HG02588 (cell line): ENCODE results near the gene PRKCH.

Experiments used
- ATAC-seq: cut with Tn5 transposase; IDR thresholded peaks from one replicate; pipeline ENCODE4 v1.9.1; 2021; ENCODE audit warnings: mild to moderate bottlenecking, moderate library complexity; ENCODE audit not compliant: unreplicated experiment

Gene PRKCH

DNA sequence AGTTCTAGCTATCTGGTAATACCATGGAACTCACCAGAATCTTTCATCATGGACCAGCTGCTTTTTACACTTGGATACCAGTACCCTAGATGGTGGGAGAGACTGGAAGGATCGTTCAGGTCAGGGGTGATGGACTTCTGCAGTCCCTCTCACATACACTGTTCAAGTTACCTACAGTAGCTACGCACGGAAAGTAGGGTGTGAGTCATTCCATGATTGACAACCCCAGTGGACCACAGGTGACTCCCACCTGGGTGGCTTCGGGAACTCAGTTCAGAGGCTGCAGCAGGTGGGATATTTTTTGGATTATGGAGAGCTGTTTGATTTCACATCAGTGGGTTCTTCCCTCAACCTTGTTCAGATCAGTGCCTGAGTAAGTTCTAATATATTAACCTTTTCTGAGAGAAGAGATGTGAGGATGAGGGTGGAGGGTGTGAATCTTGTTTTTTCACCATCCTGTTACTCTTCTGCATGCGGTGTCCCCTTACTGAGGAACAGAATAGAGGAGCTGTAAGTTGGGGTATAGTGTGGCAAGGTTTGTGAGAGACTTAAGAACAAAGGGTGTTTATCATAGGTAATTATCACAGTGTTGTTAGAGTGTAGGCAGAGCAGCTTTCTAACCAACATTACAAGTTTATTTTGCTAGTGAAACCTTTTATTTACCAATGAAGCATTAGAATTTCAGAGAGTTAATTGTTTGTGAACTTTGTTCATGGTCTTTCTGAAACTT is 39.6 kb downstream of the PRKCH start:
- no peak for ATAC-seq

DNA sequence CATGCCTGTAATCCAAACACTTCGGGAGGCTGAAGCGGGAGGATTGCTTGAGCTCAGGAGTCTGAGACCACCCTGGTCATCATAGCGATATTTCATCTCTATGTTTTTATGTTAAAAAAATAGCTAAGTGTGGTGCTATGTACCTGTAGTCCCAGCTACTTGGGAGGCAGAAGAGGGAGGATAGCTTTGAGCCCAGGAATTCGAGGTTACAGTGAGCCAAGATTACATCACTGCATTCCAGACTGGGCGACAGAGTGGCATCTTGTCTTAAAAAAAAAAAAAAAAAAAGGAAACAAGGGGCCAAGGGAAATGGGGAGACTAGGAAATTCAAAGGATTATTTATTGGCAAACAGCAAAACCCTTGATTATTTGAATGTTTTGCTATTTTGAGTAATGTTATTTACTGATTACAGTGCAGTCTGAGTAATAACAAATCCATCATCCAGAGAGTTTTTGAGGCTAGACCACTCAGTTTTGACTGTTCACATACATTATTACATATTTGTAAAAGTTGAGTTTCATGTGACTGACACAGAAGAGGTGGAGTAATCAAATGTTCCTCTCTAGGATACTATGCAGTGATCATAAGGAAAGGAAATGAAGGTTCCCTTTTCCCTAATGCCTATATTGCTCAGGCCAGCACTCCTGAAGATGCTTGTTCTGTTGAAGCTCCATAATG is 40.8 kb downstream of the PRKCH start:
- ATAC-seq: no peak

DNA sequence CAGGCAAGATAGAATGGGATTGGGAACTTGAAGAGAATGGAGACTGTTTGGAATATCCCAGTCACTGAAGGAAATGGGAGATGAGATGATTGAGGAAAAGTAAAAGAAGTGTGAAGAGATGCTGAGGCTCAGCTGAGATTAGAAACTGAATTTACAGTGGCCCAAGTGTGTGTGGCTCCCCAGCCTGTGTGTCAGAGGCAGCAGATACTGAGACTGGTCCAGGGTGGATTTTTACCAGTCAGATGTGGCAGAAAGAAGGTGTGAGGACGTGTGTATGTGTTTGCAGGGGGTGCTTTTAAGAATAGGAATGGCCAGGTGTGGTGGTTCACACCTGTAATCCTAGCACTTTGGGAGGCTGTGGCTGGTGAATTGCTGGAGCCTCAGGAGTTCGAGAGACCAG is 42.9 kb downstream of the PRKCH start:
- ATAC-seq: no peak

DNA sequence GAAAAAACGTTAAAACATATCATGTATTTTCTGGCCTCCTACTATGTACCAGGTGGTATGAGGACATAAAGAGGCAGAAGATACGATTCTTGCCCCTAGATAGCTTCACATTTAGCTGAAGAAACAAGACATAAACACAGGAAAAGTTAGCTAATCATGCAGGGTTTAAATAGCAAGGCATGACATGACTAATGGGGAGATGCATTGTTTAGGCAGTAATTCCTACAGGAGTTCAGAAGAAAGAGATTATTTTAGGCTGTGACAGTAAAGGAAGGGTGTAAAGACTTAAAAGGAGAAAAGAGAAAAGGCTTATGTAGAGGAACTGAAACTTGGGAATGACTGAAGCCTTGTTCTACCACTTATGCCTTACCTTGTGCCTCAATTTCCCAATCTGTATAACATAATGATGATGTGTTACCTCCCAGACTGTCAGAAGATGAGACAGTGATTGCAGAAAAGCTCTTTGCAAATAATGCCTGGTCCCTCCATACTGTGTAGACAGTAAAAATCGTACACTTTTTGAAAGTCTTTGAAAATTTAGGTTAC is 44.4 kb downstream of the PRKCH start:
- ATAC-seq: no peak

DNA sequence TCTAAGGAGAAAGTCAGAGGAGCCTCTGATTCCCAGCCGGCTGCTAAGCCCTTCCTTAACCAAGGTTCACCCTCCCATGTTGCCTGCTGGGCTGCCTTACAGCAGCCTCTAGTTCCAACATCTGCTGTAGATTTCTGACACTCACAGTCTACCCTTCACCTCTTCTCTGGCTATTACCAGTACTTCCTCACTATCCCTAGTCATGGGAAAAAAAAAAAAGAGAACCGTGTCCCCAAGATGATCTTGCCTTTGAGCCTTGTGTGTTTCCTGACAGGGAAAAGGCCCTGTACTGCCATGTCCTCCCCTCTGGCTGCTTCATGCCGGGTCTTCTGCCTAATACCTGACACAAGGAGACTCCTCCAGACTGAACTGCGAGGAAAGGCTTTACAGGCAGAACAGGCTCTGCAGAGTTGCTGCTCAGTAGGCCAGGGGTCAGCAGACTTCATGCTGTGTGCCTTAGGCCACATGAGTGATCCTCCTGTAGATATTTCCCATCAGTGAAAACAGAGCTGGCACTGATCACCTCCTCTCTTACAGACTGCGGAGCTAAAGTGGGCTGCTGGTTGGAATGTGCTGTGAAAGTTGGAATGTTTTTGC is 46.8 kb downstream of the PRKCH start:
- ATAC-seq: no peak

DNA sequence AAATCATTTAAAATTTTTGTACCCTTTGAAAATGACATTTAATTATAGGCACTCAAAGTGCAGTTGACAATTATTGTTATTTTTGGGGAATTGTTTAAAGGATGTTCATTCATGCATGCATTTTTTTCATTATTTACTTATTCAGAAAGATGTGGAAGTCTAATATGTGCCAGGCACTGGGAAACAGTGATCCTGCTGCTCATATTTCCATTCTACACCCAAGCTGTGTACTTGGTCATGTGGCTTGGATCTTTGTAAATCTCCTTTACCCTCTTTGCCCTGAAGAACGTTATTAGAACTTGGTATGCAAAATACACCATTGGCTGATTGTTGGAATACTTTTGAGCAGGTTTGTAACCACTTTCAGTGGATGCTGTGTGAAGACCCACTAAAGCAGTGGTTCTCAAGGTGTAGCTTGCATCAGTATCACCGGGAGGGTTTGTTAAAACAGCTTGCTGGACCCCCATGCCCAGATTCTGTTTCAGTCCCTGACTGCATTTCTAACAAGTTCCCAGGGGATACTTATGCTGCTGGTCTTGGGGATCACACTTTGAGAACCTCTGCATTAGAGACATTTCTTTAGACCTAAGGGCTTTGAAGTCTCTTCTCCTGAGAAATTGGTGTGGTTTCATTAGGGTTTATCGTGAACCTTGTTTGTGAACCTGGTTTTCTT is 47.5 kb downstream of the PRKCH start:
- ATAC-seq: no peak

DNA sequence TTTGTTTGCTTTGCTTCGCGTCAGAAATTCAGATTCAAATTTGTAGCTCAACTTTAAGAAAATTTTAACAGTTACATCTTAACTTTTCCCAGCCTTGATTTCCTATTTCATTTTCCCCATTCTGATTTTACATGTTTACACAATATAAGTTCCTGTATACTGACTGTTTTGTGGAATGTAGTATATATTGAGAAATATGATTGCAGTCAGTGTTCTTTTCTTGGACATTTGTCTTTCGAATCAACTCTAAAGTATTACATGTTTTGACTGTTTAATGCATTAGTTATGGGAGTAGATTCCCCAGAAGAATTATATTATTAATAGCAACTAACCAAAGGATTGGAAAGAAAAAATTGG is 48.1 kb downstream of the PRKCH start:
- no peak for ATAC-seq

DNA sequence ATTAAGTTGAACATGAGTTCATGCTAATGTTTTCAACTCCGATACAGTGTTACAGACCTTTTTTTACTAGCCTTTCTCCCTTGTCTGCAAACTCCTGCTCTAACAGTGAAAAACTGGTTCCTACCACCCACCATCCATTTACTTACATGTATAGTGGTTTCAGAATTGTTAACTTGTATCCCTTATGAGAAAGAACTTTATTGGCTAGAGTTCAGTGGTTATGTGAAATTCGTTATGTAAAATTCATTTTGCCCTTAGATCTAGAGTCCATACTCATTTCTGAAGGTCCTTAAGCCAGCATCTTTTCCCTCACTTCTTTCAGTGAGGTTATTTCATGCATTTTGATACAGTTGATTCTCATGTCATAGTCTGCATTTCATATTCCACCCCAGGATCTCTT is 51.0 kb downstream of the PRKCH start:
- no peak for ATAC-seq

DNA sequence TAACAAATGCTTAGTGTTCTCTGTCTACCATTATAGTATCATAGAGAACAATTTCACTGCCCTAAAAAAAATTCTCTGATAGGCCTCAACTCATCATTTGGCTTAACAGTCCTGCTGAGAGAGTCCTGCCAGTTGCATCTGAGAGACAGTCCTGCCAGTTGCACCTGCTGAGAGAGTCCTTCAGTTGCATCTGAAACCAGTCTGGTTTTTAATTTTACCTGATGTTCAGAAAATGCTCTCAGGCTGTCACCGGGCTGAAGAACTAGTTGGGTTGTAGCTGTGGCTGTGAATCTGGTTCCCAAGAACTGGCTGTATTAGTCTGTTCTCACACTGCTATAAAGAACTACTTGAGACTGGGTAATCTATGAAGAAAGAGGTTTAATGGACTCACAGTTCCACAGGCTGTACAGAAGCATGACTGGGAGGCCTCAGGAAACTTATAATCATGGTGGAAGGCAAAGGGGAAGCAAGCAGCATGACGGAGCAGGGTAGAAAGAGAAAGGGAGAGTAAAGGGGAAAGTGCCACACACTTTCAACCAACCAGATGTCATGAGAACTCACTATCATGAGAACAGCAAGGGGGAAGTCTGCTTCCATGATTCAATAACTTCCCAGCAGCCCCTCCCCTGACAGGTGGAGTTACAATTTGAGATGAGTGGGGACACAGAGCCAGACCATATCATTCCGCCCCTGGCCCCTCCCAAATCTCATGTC is 51.6 kb downstream of the PRKCH start:
- ATAC-seq: no peak

DNA sequence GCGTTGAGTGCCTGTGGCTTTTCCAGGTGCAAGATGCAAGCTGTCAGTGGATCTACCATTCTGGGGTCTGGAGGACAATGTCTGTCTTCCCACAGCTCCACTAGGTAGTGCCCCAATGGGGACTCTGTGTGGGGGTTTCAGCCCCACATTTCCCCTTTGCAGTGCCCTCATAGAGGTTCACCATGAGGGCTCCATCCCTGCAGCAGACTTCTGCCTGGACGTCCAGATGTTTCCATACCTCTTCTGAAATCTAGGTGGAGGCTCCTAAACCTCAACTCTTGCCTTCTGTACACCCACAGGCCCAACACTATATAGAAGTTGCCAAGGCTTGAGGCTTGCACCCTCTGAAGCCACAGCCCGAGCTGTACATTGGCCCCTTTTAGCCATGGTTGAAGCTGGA is 52.9 kb downstream of the PRKCH start:
- ATAC-seq: no peak

DNA sequence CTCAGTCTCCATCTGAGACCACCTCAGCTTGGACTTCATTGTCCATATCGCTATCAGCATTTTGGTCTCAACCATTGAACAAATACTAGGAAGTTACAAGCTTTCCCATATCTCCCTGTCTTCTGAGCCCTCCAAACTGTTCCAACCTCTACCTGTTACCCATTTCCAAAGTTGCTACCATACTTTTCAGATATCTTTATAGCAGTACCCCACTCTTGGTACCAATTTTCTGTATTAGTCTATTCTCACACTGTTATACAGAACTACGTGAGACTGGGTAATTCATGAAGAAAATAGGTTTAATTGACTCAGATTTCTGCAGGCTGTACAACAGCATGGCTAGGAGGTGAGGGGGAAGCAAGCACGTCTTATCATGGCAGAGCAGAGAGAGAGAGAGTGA is 53.8 kb downstream of the PRKCH start:
- ATAC-seq: no peak

DNA sequence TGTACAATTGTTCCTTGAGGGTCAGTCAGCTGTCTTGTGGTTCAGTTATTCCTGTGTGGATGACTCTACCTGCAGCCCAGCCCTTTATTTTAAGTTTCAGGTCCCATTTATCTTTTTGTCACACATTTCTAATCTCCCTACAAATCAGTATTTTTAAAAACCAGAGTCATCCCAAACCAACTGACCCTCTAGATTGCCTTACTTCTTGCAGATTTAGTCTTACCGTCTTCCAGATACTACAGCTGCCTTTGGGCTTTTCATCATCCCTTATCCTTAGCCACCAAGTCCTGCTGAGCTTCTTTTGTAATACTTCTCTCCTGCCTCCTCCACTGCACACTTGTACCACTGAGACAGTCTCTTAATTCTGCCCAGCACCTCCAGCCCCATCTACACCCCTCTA is 54.9 kb downstream of the PRKCH start:
- ATAC-seq: no peak

DNA sequence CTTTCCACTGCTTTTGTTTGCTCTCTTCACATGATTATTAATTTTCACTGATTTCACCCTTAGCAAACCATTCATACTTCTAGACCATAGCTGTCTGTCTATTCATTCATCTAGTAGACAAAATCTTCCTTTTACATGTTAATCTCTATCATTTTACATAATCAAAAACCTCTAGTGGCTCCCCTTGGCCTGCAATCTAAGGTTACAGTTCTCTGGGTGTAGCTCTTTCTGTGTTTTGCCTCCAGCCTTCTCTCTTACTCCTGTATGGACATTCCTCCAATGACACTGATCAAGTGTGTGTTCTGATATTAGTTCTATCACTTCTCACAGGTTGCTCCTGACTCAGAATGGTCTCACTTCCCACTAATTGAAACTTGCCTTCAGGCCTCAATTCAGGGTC is 56.4 kb downstream of the PRKCH start:
- ATAC-seq: no peak

DNA sequence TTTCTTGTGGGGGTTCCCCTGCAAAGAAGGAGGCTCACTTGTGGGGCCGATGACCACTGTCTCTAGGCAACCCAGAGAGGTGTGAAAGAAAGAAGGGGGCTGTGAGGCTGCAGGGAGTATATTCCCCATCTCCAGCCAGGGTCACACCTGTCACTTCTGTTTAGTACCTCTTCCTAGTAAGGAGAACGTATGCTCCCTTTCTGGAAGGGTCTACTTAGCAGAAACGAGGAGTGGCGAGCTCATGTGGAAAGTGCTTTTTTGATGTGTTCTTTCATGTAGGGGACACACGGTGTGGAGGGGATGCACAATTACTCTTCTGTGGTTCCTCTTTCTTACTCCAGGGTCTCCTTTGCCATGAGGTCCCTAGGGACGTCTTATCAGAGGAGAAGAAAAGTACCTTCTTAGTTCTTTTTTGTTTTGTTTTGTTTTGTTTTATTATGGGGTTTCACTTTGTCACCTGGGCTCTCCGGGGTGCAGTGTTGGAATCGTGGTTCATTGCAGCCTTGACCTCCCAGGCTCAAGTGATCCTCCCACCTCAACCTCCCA is 58.3 kb downstream of the PRKCH start:
- no peak for ATAC-seq

DNA sequence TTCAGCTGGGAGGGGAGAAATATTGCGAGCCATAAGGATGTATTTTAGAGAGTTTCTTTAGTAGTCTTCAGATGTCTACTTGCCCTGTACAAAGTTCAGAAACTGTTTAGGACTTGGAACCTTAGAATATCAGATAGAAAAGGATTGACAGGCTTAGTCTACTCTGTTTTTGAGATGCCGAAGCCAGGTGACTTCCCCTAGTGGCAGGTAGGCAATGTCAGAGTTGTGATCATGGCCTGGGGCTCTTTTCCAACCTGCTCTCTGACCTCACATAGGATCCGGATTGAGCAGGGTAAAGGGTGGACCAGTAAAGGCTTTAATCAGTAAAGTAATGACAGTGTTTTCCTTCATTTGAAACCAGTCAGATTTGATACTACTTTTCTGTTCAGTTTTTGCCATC is 59.6 kb downstream of the PRKCH start:
- ATAC-seq: no peak

DNA sequence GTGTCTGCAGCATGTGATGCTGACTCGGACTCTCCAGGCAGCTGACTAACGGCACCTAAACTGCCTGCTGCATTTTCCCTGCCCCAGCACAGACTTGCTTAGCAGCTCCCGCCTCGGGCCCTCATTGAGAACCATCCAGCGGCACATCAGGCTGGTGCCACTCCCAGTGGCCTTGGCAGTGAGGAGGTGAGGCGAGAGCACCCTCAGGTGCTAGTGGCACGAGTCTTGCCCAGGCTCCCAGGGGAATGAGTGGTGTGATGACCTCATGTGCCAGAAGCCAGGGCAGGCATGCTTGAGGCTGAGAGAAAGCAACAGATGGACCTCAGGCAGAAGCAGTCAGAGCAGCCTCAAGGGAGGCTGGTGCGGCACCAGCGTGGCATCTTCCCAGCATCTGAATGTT is 60.2 kb downstream of the PRKCH start:
- ATAC-seq: no peak

DNA sequence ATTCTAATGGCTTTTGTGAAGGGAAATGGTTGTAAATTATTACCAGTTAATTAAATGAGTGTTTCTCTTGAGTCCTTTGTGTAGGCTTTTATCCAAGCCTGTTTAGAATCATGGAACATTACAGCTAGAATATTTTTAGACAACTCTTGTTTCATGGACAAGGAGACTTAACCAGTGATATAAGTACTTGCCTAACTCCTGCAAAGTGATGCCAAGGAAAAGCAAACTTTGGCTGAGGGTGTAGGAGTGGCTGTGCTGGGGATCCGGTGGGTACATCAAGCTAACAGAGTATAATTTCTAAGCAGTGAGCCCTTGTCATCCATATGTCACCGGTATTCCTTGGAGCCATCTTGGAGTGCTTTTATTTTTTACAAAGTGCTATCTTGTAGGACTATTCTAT is 61.5 kb downstream of the PRKCH start:
- ATAC-seq: no peak

DNA sequence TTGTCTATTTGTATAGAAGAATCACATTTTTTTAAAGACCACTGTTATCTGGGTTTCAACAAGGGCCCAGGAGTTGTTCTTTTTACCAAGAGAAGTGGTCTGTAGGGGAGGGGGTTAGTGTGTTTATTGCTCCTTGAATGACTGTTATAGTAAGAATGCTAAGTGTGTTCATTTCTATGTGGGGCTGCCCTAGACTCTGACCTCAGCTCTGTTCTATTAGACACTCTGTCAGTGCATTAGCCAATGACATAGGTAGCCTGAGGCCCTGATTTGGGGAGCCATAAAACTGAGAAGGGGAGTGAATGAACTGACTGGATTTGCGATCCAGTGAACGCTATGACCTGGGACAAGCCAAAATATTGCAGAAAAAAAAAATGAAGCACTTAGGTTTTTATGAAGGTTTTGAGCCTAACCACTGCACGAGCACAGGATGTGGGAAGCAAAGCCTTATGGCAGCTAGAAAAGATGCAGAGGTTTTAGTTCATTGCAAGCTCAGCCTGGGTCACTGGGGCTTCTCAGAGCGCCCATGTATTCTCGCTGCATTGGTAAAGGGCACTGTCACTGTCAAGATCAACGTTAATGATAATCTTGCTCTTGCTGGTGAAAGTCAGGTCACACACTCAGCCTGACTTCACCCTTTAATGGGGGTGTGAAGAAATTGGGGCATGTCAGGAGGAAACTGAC is 63.8 kb downstream of the PRKCH start:
- no peak for ATAC-seq

DNA sequence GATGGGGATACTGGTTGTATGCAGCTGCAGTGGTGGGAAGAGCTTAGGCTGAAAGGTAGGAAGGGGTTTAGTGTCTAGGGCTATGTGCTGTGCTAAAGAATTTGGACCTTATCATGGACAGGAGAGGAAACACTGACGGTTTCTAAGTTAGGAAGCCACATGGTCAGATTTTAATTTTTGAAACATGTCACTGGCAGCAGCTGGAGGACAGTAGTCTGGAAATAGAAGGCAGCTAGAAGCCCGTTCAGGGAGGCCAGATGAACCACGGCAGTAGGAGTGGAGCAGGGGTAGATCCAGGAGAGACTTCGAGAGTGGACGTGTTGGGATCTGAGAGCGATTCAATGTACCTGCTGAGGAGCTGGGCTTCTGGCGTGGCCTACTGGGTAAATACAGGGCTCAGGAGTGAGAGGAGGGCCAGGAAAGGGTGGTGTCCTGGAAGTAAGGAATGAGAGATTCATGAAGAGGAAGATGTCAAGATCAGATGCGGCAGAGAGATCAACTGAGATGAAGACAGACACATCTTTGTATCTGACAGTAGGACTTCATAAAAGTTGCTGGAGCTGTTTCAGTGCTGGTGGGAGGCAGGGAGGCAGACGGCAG is 64.9 kb downstream of the PRKCH start:
- no peak for ATAC-seq

DNA sequence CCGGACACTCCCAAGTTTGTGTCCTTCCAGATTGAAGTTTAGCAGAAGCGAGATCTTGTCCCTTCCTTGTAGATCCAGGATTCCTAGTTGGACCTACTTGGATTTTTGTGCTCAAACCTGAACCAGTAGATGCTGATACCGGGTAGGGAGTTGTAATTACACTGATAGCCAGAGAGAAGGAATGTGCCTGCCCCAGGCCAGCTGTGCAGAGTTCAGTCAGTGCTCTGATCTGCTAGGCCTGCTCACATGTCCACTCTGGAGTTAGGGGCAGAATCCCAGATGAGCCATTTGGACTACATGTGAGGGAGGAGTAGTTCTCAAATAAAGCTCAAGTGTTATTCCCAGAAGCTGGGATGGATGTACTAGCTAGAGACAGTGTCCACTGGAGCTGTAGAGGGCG is 65.7 kb downstream of the PRKCH start:
- ATAC-seq: no peak
